Prostate gland (tissue), 2 donors: ENCODE measurements around the gene NAV2. TPM values are rescaled to one million over a fixed set of nuclear protein-coding genes. Genes with fewer than 3 reads are reported as not detected.

Source experiments
- DNase-seq: peaks from one replicate; pipeline ENCODE4 v3.0.0-alpha.2; 2019; ENCODE audit warnings: low spot score
- H3K27ac ChIP-seq, 2 donors: fragments of 200-600 bp; sonication (generic); 2 replicates each; pipeline ENCODE4 v1.5.1; 2017 to 2019
- H3K27me3 ChIP-seq: fragments of 200-600 bp; sonication (generic); replicated peaks from 2 replicates; pipeline ENCODE4 v1.5.1; 2019; ENCODE audit not compliant: insufficient read depth
- H3K36me3 ChIP-seq, 2 donors: fragments of 200-600 bp; sonication (generic); 1 replicate in 1 of 2; 2 replicates in 1 of 2; pipeline versions ENCODE4 v1.5.1 to v1.8.1; 2017 to 2019
- H3K4me1 ChIP-seq: fragments of 200-600 bp; sonication (generic); replicated peaks from 2 replicates; pipeline ENCODE4 v1.5.1; 2019
- H3K4me3 ChIP-seq, 2 donors: fragments of 200-600 bp; sonication (generic); 2 replicates each; pipeline ENCODE4 v1.5.1; 2017 to 2019
- H3K9me3 ChIP-seq: fragments of 200-600 bp; sonication (generic); 2 replicates; pipeline ENCODE4 v1.5.1; 2017
- POLR2A ChIP-seq: fragments of 450-650 bp; IDR thresholded peaks from one replicate; pipeline ENCODE4 v1.6.1; 2016; ENCODE audit warnings: antibody characterized with exemption, mild to moderate bottlenecking
- POLR2AphosphoS5 ChIP-seq: sonication (generic); formaldehyde crosslinking; IDR thresholded peaks from one replicate; pipeline ENCODE4 v1.6.1; 2017; ENCODE audit warnings: antibody characterized with exemption
- WGBS: methylation state at CpG from one replicate; pipeline ENCODE4 v1.1.5; 2018; 5-methylcytosine and 5-hydroxymethylcytosine counted together
- intact Hi-C: fragments of 100-400 bp; cut with DNase I; formaldehyde crosslinking; loops from one replicate; pipeline ENCODE4 v1.14.2; 2022
- total RNA-seq, 2 donors: library from RNA; depleted of rRNA; stranded (reverse); fragments of >200 nt; gene quantifications; one replicate each; pipeline ENCODE4 v1.1.0, GENCODE V29; 2016
- TF ChIP-seq, protein P1 (sequence below), 4 experiments: fragments of 200-600 bp in 2 of 4; fragments of 450-650 bp in 2 of 4; sonication (generic) in 2 of 4; IDR thresholded peaks; 1 replicate in 3 of 4; 2 replicates in 1 of 4; pipeline ENCODE4 v1.5.1; 2016 to 2019; ENCODE audit warnings: antibody characterized with exemption in 4 of 4, mild to moderate bottlenecking in 2 of 4, moderate library complexity in 2 of 4

Gene NAV2
- total RNA-seq, 2 donors from 2014 or later, result 17.1 to 26.6 TPM

DNA sequence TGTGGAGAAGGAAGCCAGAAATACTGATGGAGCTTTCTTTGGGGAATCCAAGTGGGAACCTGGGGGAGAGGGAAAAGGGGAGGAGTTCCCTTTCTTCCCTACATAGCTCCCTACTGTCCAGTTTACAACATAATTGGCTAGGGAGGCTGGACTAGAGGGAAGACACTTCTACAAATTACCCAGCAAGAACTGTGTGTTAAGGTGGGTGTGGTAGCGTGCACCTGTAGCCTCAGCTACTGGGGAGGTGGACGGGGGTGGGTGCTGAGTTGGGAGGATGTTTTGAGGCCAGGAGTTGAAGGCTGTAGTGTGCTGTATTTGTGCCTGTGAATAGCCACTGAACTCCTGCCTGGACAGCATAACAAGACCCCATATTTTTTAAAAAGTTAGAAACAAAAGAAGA, 74.0 kb downstream of the NAV2 start:
- WGBS, result 95% methylated on average over 2 of the region's 2 CpGs
- no peak overlapping the region for H3K27ac ChIP-seq
- intact Hi-C loops, result no loop called here
- H3K36me3 ChIP-seq, result no peaks in the 10 kb centered on the region
- no peak for DNase-seq
- no peak for TF ChIP-seq POLR2A
- TF ChIP-seq POLR2AphosphoS5, result no peak
- TF ChIP-seq, protein P1, sequence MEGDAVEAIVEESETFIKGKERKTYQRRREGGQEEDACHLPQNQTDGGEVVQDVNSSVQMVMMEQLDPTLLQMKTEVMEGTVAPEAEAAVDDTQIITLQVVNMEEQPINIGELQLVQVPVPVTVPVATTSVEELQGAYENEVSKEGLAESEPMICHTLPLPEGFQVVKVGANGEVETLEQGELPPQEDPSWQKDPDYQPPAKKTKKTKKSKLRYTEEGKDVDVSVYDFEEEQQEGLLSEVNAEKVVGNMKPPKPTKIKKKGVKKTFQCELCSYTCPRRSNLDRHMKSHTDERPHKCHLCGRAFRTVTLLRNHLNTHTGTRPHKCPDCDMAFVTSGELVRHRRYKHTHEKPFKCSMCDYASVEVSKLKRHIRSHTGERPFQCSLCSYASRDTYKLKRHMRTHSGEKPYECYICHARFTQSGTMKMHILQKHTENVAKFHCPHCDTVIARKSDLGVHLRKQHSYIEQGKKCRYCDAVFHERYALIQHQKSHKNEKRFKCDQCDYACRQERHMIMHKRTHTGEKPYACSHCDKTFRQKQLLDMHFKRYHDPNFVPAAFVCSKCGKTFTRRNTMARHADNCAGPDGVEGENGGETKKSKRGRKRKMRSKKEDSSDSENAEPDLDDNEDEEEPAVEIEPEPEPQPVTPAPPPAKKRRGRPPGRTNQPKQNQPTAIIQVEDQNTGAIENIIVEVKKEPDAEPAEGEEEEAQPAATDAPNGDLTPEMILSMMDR (IDR thresholded peaks at IDR 0.05), result no peak
- no peaks in the 10 kb centered on the region for H3K9me3 ChIP-seq
- H3K4me1 ChIP-seq, result no peaks in the 10 kb centered on the region
- H3K27me3 ChIP-seq, result no peaks in the 10 kb centered on the region
- no peak overlapping the region for H3K4me3 ChIP-seq

- H3K4me3 ChIP-seq, result no peak overlapping the region
- no peak overlapping the region for H3K27ac ChIP-seq
- intact Hi-C loops, result no loop called here
- 92% methylated on average over 4 of the region's 4 CpGs for WGBS
- no peak for DNase-seq
- no peaks in the 10 kb centered on the region for H3K9me3 ChIP-seq
- no peaks in the 10 kb centered on the region for H3K4me1 ChIP-seq
- H3K27me3 ChIP-seq, result no peaks in the 10 kb centered on the region
- H3K36me3 ChIP-seq, result no peaks in the 10 kb centered on the region
- no peak for TF ChIP-seq POLR2A
These were observed 75.8 kb downstream of the NAV2 start for GRCh38 chr11:19788435-19788834.

- no peaks in the 10 kb centered on the region for H3K9me3 ChIP-seq
- no peaks in the 10 kb centered on the region for H3K4me1 ChIP-seq
- H3K27me3 ChIP-seq, result no peaks in the 10 kb centered on the region
- intact Hi-C loops, result no loop called here
- 91% methylated on average over 6 of the region's 6 CpGs for WGBS
- TF ChIP-seq POLR2AphosphoS5, result no peak
- TF ChIP-seq, protein P1 (IDR thresholded peaks at IDR 0.05), result no peak
- TF ChIP-seq POLR2A, result no peak
- no peak overlapping the region for H3K27ac ChIP-seq
- no peaks in the 10 kb centered on the region for H3K36me3 ChIP-seq
- H3K4me3 ChIP-seq, result no peak overlapping the region
- no peak for DNase-seq
These were observed 76.6 kb downstream of the NAV2 start for GRCh38 chr11:19789245-19789644.

DNA sequence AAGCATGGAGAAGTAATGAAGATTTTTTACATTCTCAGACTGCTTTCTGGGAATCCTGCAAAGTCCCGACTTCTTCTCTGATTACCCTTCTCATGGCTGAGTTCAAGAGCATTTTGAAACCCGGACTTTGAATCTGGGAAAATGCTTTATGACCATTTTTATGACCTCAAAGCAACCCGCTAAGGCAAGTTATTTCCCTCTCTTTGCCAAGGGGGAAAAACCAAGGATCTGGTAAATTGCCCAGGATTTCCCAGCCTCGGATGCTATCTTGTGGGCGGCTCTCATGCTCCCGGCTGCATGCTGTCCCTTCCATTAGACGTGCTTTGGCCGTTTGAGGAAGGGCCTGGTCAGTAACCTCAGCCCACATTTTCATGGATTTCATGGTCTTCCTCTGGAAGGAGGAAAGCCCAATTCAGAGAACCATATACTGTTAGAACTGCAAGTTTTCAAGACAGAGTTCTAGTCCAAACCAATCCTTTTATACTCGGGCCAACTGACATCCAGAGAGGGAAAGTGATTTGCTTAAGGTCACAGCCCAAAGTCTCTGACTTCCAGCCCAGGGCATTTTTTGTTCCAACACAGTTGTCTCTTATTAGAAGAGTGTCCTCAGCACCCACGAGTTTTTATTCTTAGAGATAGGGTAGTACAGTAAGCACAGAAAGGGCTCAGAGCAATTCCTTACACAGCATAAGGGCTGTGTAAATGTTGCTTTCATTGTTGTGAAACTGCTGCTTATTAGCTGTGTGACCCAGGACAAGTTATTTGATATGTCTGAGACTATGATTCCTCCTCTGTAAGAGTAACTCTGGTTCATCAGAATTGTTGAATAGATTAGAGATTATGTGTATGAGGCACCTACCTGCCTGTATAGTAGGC, 77.4 kb downstream of the NAV2 start:
- WGBS, result 16% methylated on average over 10 of the region's 10 CpGs
- Histone ChIP-seq H3K27me3 (no peaks in the 10 kb centered on the region), H3K36me3 (no peaks in the 10 kb centered on the region), H3K4me3 (no peak overlapping the region), H3K9me3 (no peaks in the 10 kb centered on the region), H3K4me1 (no peaks in the 10 kb centered on the region), H3K27ac (no peak overlapping the region)
- no peak for DNase-seq
- TF ChIP-seq POLR2AphosphoS5 (no peak), POLR2A (no peak)
- TF ChIP-seq, protein P1 (IDR thresholded peaks at IDR 0.05), result no peak
- intact Hi-C loops, result no loop called here

GRCh38 chr11:19790831-19791552, 78.4 kb downstream of the NAV2 start:
- Histone ChIP-seq H3K9me3 (no peaks in the 10 kb centered on the region), H3K36me3 (no peaks in the 10 kb centered on the region), H3K27ac (no peak overlapping the region), H3K27me3 (no peaks in the 10 kb centered on the region), H3K4me1 (no peaks in the 10 kb centered on the region), H3K4me3 (no peak overlapping the region)
- WGBS, result 75% methylated on average over 8 of the region's 8 CpGs
- TF ChIP-seq, protein P1 (IDR thresholded peaks at IDR 0.05), result no peak
- TF ChIP-seq POLR2AphosphoS5 (no peak), POLR2A (no peak)
- intact Hi-C loops, result no loop called here
- DNase-seq, result no peak
